Endothelial cell of umbilical vein (primary cell): ENCODE measurements around the gene VWA1. TPM values are rescaled to one million over a fixed set of nuclear protein-coding genes. Genes with fewer than 3 reads are reported as not detected.

Source experiments
- BruUV-seq: library from RNA; stranded (reverse); fragments of 400-500 nt; replicated peaks from 2 replicates; lab custom pipeline; 2021; lab: Mats Ljungman, UMichigan
- CTCF ChIA-PET: fragments of 300-600, 350-600 bp; sonication (Branson Sonifier 250); formaldehyde crosslinking; loops from one replicate; lab custom pipeline; 2021; ENCODE audit warnings: antibody characterized with exemption, inconsistent platforms; lab: Charles Lee
- POLR2A ChIA-PET: fragments of 300-600, 350-600 bp; sonication (Branson Sonifier 250); formaldehyde crosslinking; loops from one replicate; lab custom pipeline; 2021; ENCODE audit warnings: antibody characterized with exemption, inconsistent platforms; lab: Charles Lee
- DNase-seq: peaks from one replicate; pipeline ENCODE4 v3.0.0-alpha.2; 2011; ENCODE audit warnings: low read depth, low spot score
- FAIRE-seq: peaks from 2 replicates; lab custom pipeline; 2011; peaks lifted over from hg19 to GRCh38; lab: Jason Lieb, UNC
- H2AFZ ChIP-seq: 2 replicates; pipeline ENCODE4 v1.6.0; 2012; ENCODE audit warnings: low read depth, low read length, control low read depth, inconsistent platforms
- H3K27ac ChIP-seq: 2 replicates; pipeline ENCODE4 v1.5.1; 2011; ENCODE audit warnings: low read depth, mild to moderate bottlenecking, control low read depth, low read length, moderate library complexity; ENCODE audit not compliant: insufficient read depth
- H3K27me3 ChIP-seq, 2 experiments: 2 replicates each; pipeline versions ENCODE4 v1.6.0 to v1.6.1; 2011; ENCODE audit warnings: low read length in 2 of 2, mixed read lengths in 1 of 2; ENCODE audit not compliant: control insufficient read depth in 2 of 2, insufficient read depth in 2 of 2
- H3K36me3 ChIP-seq, 2 experiments: 2 replicates in 1 of 2; 3 replicates in 1 of 2; pipeline ENCODE4 v1.5.1; 2011; ENCODE audit warnings: low read length in 2 of 2, mild to moderate bottlenecking in 1 of 2, moderate library complexity in 1 of 2; ENCODE audit not compliant: control insufficient read depth in 2 of 2, insufficient read depth in 2 of 2; ENCODE audit errors: extremely low read depth in 1 of 2
- H3K4me1 ChIP-seq: 3 replicates; pipeline ENCODE4 v1.5.1; 2011; ENCODE audit warnings: mild to moderate bottlenecking, low read length; ENCODE audit not compliant: control insufficient read depth, insufficient read depth; ENCODE audit errors: extremely low read depth
- H3K4me2 ChIP-seq: 2 replicates; pipeline ENCODE4 v1.6.1; 2011; ENCODE audit warnings: low read length, control low read depth, mixed read lengths; ENCODE audit not compliant: insufficient read depth
- H3K4me3 ChIP-seq, 3 experiments: fragments of 200-600 bp in 1 of 3; sonication (generic), shearing (Covaris generic) in 1 of 3; replicated peaks in 1 of 3; 2 replicates each; pipeline ENCODE4 v1.5.1; 2011 to 2016; ENCODE audit warnings: control low read depth in 3 of 3, low read length in 3 of 3, mild to moderate bottlenecking in 2 of 3, inconsistent platforms in 1 of 3, low read depth in 1 of 3, moderate library complexity in 1 of 3; ENCODE audit not compliant: insufficient read depth in 1 of 3
- H3K79me2 ChIP-seq: 2 replicates; pipeline ENCODE4 v1.6.0; 2012; ENCODE audit warnings: low read length, inconsistent platforms; ENCODE audit not compliant: control insufficient read depth, insufficient read depth
- H3K9ac ChIP-seq: replicated peaks from 2 replicates; pipeline ENCODE3; 2011; ENCODE audit warnings: low read length, control low read depth; ENCODE audit not compliant: insufficient read depth; ENCODE audit errors: extremely low read depth
- H3K9me1 ChIP-seq: replicated peaks from 3 replicates; pipeline ENCODE4 v1.6.0; 2011; ENCODE audit warnings: mild to moderate bottlenecking, low read length; ENCODE audit not compliant: control insufficient read depth, insufficient read depth; ENCODE audit errors: extremely low read depth
- H3K9me3 ChIP-seq: replicated peaks from 2 replicates; pipeline ENCODE4 v1.5.1; 2012; ENCODE audit warnings: low read length, inconsistent platforms; ENCODE audit not compliant: control insufficient read depth, insufficient read depth
- H4K20me1 ChIP-seq: replicated peaks from 2 replicates; pipeline ENCODE3; 2011; ENCODE audit warnings: mild to moderate bottlenecking, low read length; ENCODE audit not compliant: control insufficient read depth, insufficient read depth; ENCODE audit errors: extremely low read depth
- CTCF ChIP-seq, 2 donors: IDR thresholded peaks; 1 replicate in 1 of 2; 2 replicates in 1 of 2; pipeline ENCODE4 v1.5.1; 2011; ENCODE audit warnings: low read length in 2 of 2, mild to moderate bottlenecking in 2 of 2, moderate library complexity in 2 of 2, control low read depth in 1 of 2, inconsistent platforms in 1 of 2, low read depth in 1 of 2; ENCODE audit not compliant: insufficient read depth in 1 of 2; ENCODE audit errors: extremely low read depth in 1 of 2
- EZH2 ChIP-seq: IDR thresholded peaks from 2 replicates; pipeline ENCODE4 v1.6.1; 2012; ENCODE audit warnings: borderline replicate concordance, low read depth, mild to moderate bottlenecking, moderate library complexity, low read length, inconsistent platforms; ENCODE audit not compliant: severe bottlenecking
- FOS ChIP-seq: IDR thresholded peaks from 2 replicates; pipeline ENCODE4 v1.6.1; 2011; ENCODE audit warnings: mild to moderate bottlenecking, low read length, moderate library complexity, borderline replicate concordance; ENCODE audit not compliant: insufficient read depth
- GATA2 ChIP-seq: IDR thresholded peaks from 2 replicates; pipeline ENCODE4 v1.7.0; 2011; ENCODE audit warnings: low read depth, mild to moderate bottlenecking, moderate library complexity, mixed read lengths, low read length; ENCODE audit not compliant: insufficient read length, insufficient read depth
- JUN ChIP-seq: IDR thresholded peaks from 2 replicates; pipeline ENCODE4 v1.6.1; 2011; ENCODE audit warnings: borderline replicate concordance, low read depth; ENCODE audit not compliant: insufficient read length, insufficient read depth
- MAX ChIP-seq: IDR thresholded peaks from 2 replicates; pipeline ENCODE4 v1.6.1; 2011; ENCODE audit not compliant: insufficient read depth, insufficient read length
- MYC ChIP-seq: IDR thresholded peaks from one replicate; pipeline ENCODE4 v1.6.1; 2011; ENCODE audit warnings: mild to moderate bottlenecking, low read depth, low read length
- POLR2A ChIP-seq: IDR thresholded peaks from 2 replicates; pipeline ENCODE4 v1.6.1; 2012; ENCODE audit warnings: low read depth, mild to moderate bottlenecking, control low read depth, low read length
- POLR2AphosphoS5 ChIP-seq: IDR thresholded peaks from 2 replicates; pipeline ENCODE4 v1.6.1; 2012; ENCODE audit warnings: low read depth, mild to moderate bottlenecking, control low read depth, low read length, moderate library complexity; ENCODE audit not compliant: insufficient read depth
- dilution Hi-C: fragments of 300-500 bp; cut with MboI; formaldehyde crosslinking; loops from one replicate; pipeline ENCODE4 v1.15.0; 2019; ENCODE audit warnings: low sequenced_read_pairs; ENCODE audit not compliant: extremely low pct_ligation_motif_present
- intact Hi-C: fragments of 100-400 bp; cut with micrococcal nuclease; formaldehyde crosslinking; loops from one replicate; pipeline ENCODE4 v1.10.0; 2022
- polyA plus RNA-seq, 4 experiments: library from polyadenylated mRNA; depleted of rRNA in 3 of 4; stranded (reverse) in 3 of 4; unstranded in 1 of 4; fragments of >200 nt; gene quantifications; 2 replicates each; pipeline versions ENCODE4 v1.2.1 to v1.2.3, GENCODE V29; 2011 to 2012; ENCODE audit warnings: missing spikeins in 1 of 4
- total RNA-seq: library from RNA; stranded (reverse); gene quantifications from 2 replicates; pipeline ENCODE4 v1.2.3, GENCODE V29; 2021

VWA1 gene
- total and polyA plus RNA-seq, 2 donors (not counting 3 experiments of a cell fraction or from before 2014, with no cell fraction given), result 2.0 to 6.1 TPM

GRCh38 chr1:1439546-1440261, 4.2 kb downstream of the VWA1 start:
- Histone ChIP-seq H3K27ac (no peak overlapping the region), H4K20me1 (no peaks in the 10 kb centered on the region), H3K27me3 (no peaks in the 10 kb centered on the region), H3K79me2 (no peaks in the 10 kb centered on the region), H3K4me3 (no peak overlapping the region), H3K4me2 (no peak overlapping the region), H2AFZ (no peak overlapping the region), H3K36me3 (no peaks in the 10 kb centered on the region), H3K9ac (no peak overlapping the region), H3K9me1 (no peaks in the 10 kb centered on the region), H3K4me1 (peaks cover 2% of the 10 kb centered on the region), H3K9me3 (no peaks in the 10 kb centered on the region)
- no peak for FAIRE-seq
- no TSS peak for BruUV-seq
- DNase-seq, result no peak
- TF ChIP-seq EZH2, result no peak
- TF ChIP-seq GATA2, result no peak
- no peak for TF ChIP-seq CTCF (IDR thresholded peaks at IDR 0.05; ENCODE audit: extremely low read depth in 1 of 2, insufficient read depth in 1 of 2, low read depth in 1 of 2, low read length in 2 of 2)
- TF ChIP-seq POLR2A, result no peak
- no peak for TF ChIP-seq MYC
- TF ChIP-seq JUN, result no peak
- TF ChIP-seq MAX, result no peak
- TF ChIP-seq POLR2AphosphoS5, result no peak
- TF ChIP-seq FOS, result no peak
- intact Hi-C loops (loop anchor here (2.0 kb wide), 1 partner anchor 65 kb away; the partner anchor contains the start of gene AURKAIP1), dilution Hi-C loops (no loop called here)
- ChIA-PET CTCF (interaction anchor here (1.1 to 4.4 kb wide), 7 partner anchors 9 to 64 kb away, joined by 3 to 31 read pairs (median 13); partner anchors contain the start of genes ANKRD65, AURKAIP1, CCNL2 and MRPL20), POLR2A (no interaction called here)
